ENCODE measurements around the gene CFAP61. TPM values are rescaled to one million over a fixed set of nuclear protein-coding genes. Genes with fewer than 3 reads are reported as not detected.
A peak's percentile ranks its signal among the peaks of the same experiment; 100 is the strongest.

CFAP61 gene
- total RNA-seq, 1 experiment from 2014 or later: not detected

- Histone ChIP-seq H3K36me3 (ENCODE audit: low read depth, low read length) (no peaks in the 10 kb centered on the region), H3K79me2 (ENCODE audit: low read length) (no peaks in the 10 kb centered on the region)
Observed at GRCh38 chr20:20227013-20227571, 174.8 kb downstream of the CFAP61 start.

GRCh38 chr20:20228351-20228750 is 176.0 kb downstream of the CFAP61 start:
- H3K4me1 ChIP-seq (ENCODE audit: insufficient read depth, low read length): no peaks in the 10 kb centered on the region
- no peaks in the 10 kb centered on the region for H3K79me2 ChIP-seq (ENCODE audit: low read length)
- H2AFZ ChIP-seq (ENCODE audit: low read length): no peak overlapping the region
- peaks cover 78% of the 10 kb centered on the region for H3K27me3 ChIP-seq (ENCODE audit: low read length)
- CTCF ChIA-PET: no interaction called here
- TF ChIP-seq EZH2phosphoT487 (IDR thresholded peaks at IDR 0.05; ENCODE audit: borderline replicate concordance, low read length): no peak
- TF ChIP-seq EZH2 (IDR thresholded peaks at IDR 0.05; ENCODE audit: low read length, unreplicated experiment): no peak
- TF ChIP-seq, protein P1, sequence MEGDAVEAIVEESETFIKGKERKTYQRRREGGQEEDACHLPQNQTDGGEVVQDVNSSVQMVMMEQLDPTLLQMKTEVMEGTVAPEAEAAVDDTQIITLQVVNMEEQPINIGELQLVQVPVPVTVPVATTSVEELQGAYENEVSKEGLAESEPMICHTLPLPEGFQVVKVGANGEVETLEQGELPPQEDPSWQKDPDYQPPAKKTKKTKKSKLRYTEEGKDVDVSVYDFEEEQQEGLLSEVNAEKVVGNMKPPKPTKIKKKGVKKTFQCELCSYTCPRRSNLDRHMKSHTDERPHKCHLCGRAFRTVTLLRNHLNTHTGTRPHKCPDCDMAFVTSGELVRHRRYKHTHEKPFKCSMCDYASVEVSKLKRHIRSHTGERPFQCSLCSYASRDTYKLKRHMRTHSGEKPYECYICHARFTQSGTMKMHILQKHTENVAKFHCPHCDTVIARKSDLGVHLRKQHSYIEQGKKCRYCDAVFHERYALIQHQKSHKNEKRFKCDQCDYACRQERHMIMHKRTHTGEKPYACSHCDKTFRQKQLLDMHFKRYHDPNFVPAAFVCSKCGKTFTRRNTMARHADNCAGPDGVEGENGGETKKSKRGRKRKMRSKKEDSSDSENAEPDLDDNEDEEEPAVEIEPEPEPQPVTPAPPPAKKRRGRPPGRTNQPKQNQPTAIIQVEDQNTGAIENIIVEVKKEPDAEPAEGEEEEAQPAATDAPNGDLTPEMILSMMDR (conservative IDR thresholded peaks at IDR 0.05; ENCODE audit: low read depth, low read length): no peak
- H3K4me3 ChIP-seq (ENCODE audit: low read length): no peak overlapping the region
- BruUV-seq (replicated peaks): no TSS peak
- intact Hi-C loops (cut with micrococcal nuclease): no loop called here
- no peaks in the 10 kb centered on the region for H3K36me3 ChIP-seq (ENCODE audit: low read depth, low read length)
- H3K4me2 ChIP-seq (ENCODE audit: low read length): no peak overlapping the region
- no peaks in the 10 kb centered on the region for H4K20me1 ChIP-seq (ENCODE audit: low read length)
- ATAC-seq (no peak), DNase-seq (peak; percentile 9)
- H3F3A ChIP-seq (ENCODE audit: low read length, unreplicated experiment): no peaks in the 10 kb centered on the region
- POLR2A ChIA-PET (ENCODE audit: unreplicated experiment): no interaction called here
- H3K9me3 ChIP-seq (ENCODE audit: low read length): no peaks in the 10 kb centered on the region
- H3K27ac ChIP-seq (ENCODE audit: low read length): no peak overlapping the region
- no peaks in the 10 kb centered on the region for H3K9me2 ChIP-seq (replicated peaks; ENCODE audit: low read length)
- no peak overlapping the region for H3K9ac ChIP-seq (ENCODE audit: low read length)

More at GRCh38 chr20:20227013-20227571, 174.8 kb downstream of the CFAP61 start:
- no peak overlapping the region for H3K9ac ChIP-seq (ENCODE audit: low read length)
- intact Hi-C loops (cut with micrococcal nuclease): no loop called here
- no peak overlapping the region for H3K27ac ChIP-seq (ENCODE audit: low read length)
- no peak overlapping the region for H3K4me2 ChIP-seq (ENCODE audit: low read length)
- no peak for ATAC-seq
- H3K4me1 ChIP-seq (ENCODE audit: insufficient read depth, low read length): no peaks in the 10 kb centered on the region
- H2AFZ ChIP-seq (ENCODE audit: low read length): no peak overlapping the region
- no peak for DNase-seq
- ChIA-PET CTCF (no interaction called here), POLR2A (ENCODE audit: unreplicated experiment) (no interaction called here)
- no peaks in the 10 kb centered on the region for H3F3A ChIP-seq (ENCODE audit: low read length, unreplicated experiment)
- peaks cover 78% of the 10 kb centered on the region for H3K27me3 ChIP-seq (ENCODE audit: low read length)
- no peaks in the 10 kb centered on the region for H3K9me2 ChIP-seq (replicated peaks; ENCODE audit: low read length)
- no peaks in the 10 kb centered on the region for H4K20me1 ChIP-seq (ENCODE audit: low read length)
- no peak for TF ChIP-seq EZH2 (IDR thresholded peaks at IDR 0.05; ENCODE audit: low read length, unreplicated experiment)
- TF ChIP-seq, protein P1 (conservative IDR thresholded peaks at IDR 0.05; ENCODE audit: low read depth, low read length): no peak
- no peak for TF ChIP-seq EZH2phosphoT487 (IDR thresholded peaks at IDR 0.05; ENCODE audit: borderline replicate concordance, low read length)
- no peak overlapping the region for H3K4me3 ChIP-seq (ENCODE audit: low read length)
- BruUV-seq (replicated peaks): no TSS peak
- H3K9me3 ChIP-seq (ENCODE audit: low read length): no peaks in the 10 kb centered on the region

- Histone ChIP-seq H3K9ac (ENCODE audit: low read length) (no peak overlapping the region), H3K9me3 (ENCODE audit: low read length) (no peaks in the 10 kb centered on the region), H3K9me2 (replicated peaks; ENCODE audit: low read length) (no peaks in the 10 kb centered on the region), H3K4me1 (ENCODE audit: insufficient read depth, low read length) (no peaks in the 10 kb centered on the region), H3K36me3 (ENCODE audit: low read depth, low read length) (no peaks in the 10 kb centered on the region), H3K79me2 (ENCODE audit: low read length) (no peaks in the 10 kb centered on the region), H3K4me3 (ENCODE audit: low read length) (no peak overlapping the region), H3K27ac (ENCODE audit: low read length) (no peak overlapping the region), H3F3A (ENCODE audit: low read length, unreplicated experiment) (no peaks in the 10 kb centered on the region), H2AFZ (ENCODE audit: low read length) (no peak overlapping the region), H3K27me3 (ENCODE audit: low read length) (peaks cover 78% of the 10 kb centered on the region), H3K4me2 (ENCODE audit: low read length) (no peak overlapping the region), H4K20me1 (ENCODE audit: low read length) (no peaks in the 10 kb centered on the region)
- DNase-seq (peak; percentile 13), ATAC-seq (no peak)
- BruUV-seq (replicated peaks): no TSS peak
- POLR2A ChIA-PET (ENCODE audit: unreplicated experiment): no interaction called here
- TF ChIP-seq EZH2phosphoT487 (IDR thresholded peaks at IDR 0.05; ENCODE audit: borderline replicate concordance, low read length) (no peak), EZH2 (IDR thresholded peaks at IDR 0.05; ENCODE audit: low read length, unreplicated experiment) (no peak)
- TF ChIP-seq, protein P1 (conservative IDR thresholded peaks at IDR 0.05; ENCODE audit: low read depth, low read length): no peak
- CTCF ChIA-PET: no interaction called here
- intact Hi-C loops (cut with micrococcal nuclease): no loop called here
Observed at GRCh38 chr20:20229595-20229994, 177.3 kb downstream of the CFAP61 start.
